Measurements from ENCODE around the gene LRRC36.

The LRRC36 gene

DNA sequence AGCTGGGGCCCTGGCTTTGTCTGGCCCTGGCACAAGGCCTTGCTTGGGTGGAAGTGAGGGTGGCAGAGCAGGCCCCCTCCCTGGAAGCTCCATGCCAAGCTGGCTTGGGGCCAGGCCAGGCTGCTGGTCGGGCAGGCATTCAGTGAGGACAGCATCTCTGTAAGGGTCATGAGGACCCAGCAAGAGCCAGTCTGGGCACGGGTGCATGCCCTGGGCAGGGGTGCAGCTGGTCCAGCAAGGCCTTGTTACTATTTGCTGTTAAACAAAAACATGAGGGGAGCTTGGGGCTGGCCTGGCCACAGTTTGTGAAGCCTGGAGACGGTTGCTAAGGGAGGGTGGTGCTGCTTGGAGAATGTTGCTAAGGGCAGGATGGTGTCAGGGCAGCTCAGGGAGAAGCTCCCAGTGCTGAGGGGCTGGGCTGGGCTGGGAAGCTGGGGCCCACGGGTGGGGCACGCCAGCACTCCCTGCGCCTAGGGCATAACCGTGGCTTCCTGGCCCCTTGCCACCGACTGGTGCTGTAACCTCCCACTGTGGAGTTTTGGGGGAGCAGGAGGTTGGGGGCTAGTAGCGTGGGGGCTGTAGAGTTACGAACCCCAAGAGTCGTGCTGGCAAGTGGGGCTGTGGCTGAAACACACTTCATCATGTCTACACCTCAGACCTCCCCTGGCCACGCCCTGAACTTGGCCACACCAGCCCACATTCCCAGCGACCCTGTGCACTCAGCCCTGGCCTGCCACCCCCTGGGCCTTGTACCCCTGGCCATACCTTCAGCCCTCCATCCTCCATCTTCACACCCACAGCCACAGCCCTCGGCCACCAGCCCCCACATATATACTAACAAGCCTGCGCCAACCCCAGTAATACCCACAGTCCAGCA, 65.0 kb downstream of the LRRC36 start:
- Histone ChIP-seq H3K4me2 (ENCODE audit: insufficient read depth, low read length) (no peak overlapping the region), H3K9me3 (ENCODE audit: insufficient read depth, low read length, severe bottlenecking) (no peaks in the 10 kb centered on the region), H3K79me2 (ENCODE audit: insufficient read depth, low read length) (no peaks in the 10 kb centered on the region), H3K9ac (ENCODE audit: low read depth, low read length) (no peak overlapping the region), H3K4me1 (ENCODE audit: insufficient read depth, low read length) (no peaks in the 10 kb centered on the region), H4K20me1 (ENCODE audit: insufficient read depth, low read length) (no peaks in the 10 kb centered on the region), H3K4me3 (ENCODE audit: low read depth in 1 of 2, low read length in 2 of 2) (no peak overlapping the region), H3K27me3 (ENCODE audit: insufficient read depth, low read length, poor library complexity) (no peaks in the 10 kb centered on the region), H2AFZ (ENCODE audit: low read depth, low read length) (no peak overlapping the region), H3K36me3 (ENCODE audit: insufficient read depth, low read length) (no peaks in the 10 kb centered on the region), H3K27ac (ENCODE audit: low read length) (no peak overlapping the region)
- DNase-seq (no peak), ATAC-seq (ENCODE audit: insufficient read depth, low read depth) (no peak)
- no peak for TF ChIP-seq EZH2 (IDR thresholded peaks at IDR 0.05; ENCODE audit: borderline replicate concordance, low read depth, low read length, severe bottlenecking)
- TF ChIP-seq, protein P1, sequence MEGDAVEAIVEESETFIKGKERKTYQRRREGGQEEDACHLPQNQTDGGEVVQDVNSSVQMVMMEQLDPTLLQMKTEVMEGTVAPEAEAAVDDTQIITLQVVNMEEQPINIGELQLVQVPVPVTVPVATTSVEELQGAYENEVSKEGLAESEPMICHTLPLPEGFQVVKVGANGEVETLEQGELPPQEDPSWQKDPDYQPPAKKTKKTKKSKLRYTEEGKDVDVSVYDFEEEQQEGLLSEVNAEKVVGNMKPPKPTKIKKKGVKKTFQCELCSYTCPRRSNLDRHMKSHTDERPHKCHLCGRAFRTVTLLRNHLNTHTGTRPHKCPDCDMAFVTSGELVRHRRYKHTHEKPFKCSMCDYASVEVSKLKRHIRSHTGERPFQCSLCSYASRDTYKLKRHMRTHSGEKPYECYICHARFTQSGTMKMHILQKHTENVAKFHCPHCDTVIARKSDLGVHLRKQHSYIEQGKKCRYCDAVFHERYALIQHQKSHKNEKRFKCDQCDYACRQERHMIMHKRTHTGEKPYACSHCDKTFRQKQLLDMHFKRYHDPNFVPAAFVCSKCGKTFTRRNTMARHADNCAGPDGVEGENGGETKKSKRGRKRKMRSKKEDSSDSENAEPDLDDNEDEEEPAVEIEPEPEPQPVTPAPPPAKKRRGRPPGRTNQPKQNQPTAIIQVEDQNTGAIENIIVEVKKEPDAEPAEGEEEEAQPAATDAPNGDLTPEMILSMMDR (IDR thresholded peaks at IDR 0.05; ENCODE audit: borderline replicate concordance, extremely low read depth, low read length, poor library complexity, severe bottlenecking), result no peak

DNA sequence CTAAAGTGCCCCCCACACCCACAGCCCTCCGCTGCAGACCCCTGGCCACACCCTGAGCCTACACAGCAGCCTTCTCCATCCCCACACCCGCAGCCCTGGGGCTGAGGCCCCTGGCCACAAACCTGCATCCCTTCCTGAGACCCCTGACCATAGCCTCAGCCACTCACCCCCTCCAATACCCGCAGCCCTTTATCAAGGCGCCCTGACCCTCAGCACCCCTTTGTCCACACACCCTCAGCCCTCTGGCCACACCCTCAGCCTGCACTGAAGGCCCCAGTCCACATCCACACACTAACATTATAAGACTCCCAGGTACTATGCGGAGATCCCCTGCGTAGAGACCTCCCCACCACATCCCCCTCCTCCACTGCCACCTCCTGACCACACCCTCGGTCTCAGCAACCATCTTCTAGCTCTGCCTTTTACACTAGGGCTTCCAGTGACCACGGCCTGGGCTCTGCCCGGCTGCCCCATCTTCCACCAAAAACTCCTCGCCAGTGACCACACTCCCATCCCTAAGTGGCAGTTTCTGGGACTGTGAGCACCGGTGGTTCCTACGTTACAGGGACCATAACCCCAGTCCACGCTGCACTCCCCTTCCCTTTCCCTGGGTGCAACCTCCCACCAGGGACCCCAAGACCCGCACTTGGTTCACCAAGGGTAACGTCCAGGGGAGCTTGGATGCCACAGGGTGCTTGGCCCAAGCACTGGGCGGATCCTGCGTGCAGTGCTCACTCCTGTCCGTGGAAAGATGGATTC, 65.9 kb downstream of the LRRC36 start:
- no peaks in the 10 kb centered on the region for H3K4me1 ChIP-seq (ENCODE audit: insufficient read depth, low read length)
- no peak overlapping the region for H3K27ac ChIP-seq (ENCODE audit: low read length)
- H3K79me2 ChIP-seq (ENCODE audit: insufficient read depth, low read length), result no peaks in the 10 kb centered on the region
- no peak for ATAC-seq (ENCODE audit: insufficient read depth, low read depth)
- no peaks in the 10 kb centered on the region for H3K36me3 ChIP-seq (ENCODE audit: insufficient read depth, low read length)
- H3K4me3 ChIP-seq (ENCODE audit: low read depth in 1 of 2, low read length in 2 of 2), result no peak overlapping the region
- H3K4me2 ChIP-seq (ENCODE audit: insufficient read depth, low read length), result no peak overlapping the region
- H3K27me3 ChIP-seq (ENCODE audit: insufficient read depth, low read length, poor library complexity), result no peaks in the 10 kb centered on the region
- no peak overlapping the region for H2AFZ ChIP-seq (ENCODE audit: low read depth, low read length)
- no peak for DNase-seq
- no peaks in the 10 kb centered on the region for H3K9me3 ChIP-seq (ENCODE audit: insufficient read depth, low read length, severe bottlenecking)
- no peaks in the 10 kb centered on the region for H4K20me1 ChIP-seq (ENCODE audit: insufficient read depth, low read length)
- H3K9ac ChIP-seq (ENCODE audit: low read depth, low read length), result no peak overlapping the region
- no peak for TF ChIP-seq EZH2 (IDR thresholded peaks at IDR 0.05; ENCODE audit: borderline replicate concordance, low read depth, low read length, severe bottlenecking)
- TF ChIP-seq, protein P1 (IDR thresholded peaks at IDR 0.05; ENCODE audit: borderline replicate concordance, extremely low read depth, low read length, poor library complexity, severe bottlenecking), result no peak

DNA sequence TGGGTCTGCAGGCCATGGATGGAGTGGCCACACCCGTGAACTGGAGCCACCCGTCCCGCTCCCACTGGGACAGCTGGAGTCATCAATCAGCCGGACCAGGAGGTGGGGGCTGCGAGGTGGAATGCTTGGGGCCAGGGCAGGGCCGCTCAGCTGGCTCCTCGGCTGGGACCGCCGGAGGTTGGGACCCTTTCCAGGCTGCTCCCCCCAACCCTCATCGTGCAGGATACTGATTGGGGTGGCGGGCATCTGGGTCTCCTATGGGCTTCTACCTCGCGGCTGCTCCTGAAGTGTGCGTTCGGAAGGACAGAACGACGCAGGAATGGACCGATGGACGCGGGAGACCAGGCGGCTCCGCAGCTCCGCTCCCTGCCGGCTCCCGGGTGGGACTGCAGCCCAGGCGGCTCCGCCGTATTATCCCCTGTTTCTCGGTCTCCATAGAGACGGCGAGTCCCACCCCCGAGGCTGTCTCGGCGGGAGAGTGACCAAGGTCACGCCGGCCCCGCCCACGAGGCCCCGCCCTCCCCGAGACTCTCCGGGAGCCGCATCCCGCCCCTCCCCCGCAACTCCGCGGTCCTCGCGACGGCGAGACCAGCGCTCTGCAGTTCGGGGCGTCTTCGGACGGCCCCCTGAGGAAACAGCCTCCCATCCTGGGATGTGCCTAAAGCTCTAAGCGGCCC, 66.6 kb downstream of the LRRC36 start, which contains the start of gene TPPP3:
TSS of gene TPPP3 (minus strand) at position 388 of the 677 bp plus-strand sequence. CDS start 2,387 bp downstream, outside the sequence.
- Histone ChIP-seq H3K4me3 (ENCODE audit: low read depth in 1 of 2, low read length in 2 of 2) (no peak within 1 kb of the TSS), H3K27ac (ENCODE audit: low read length) (no peak within 1 kb of the TSS), H3K4me2 (ENCODE audit: insufficient read depth, low read length) (no peak within 1 kb of the TSS), H3K36me3 (ENCODE audit: insufficient read depth, low read length) (no peaks in the 10 kb centered on the region), H2AFZ (ENCODE audit: low read depth, low read length) (no peak within 1 kb of the TSS), H3K4me1 (ENCODE audit: insufficient read depth, low read length) (no peaks in the 10 kb centered on the region), H3K9ac (ENCODE audit: low read depth, low read length) (no peak within 1 kb of the TSS), H3K9me3 (ENCODE audit: insufficient read depth, low read length, severe bottlenecking) (no peaks in the 10 kb centered on the region), H4K20me1 (ENCODE audit: insufficient read depth, low read length) (no peaks in the 10 kb centered on the region), H3K27me3 (ENCODE audit: insufficient read depth, low read length, poor library complexity) (no peaks in the 10 kb centered on the region), H3K79me2 (ENCODE audit: insufficient read depth, low read length) (no peaks in the 10 kb centered on the region)
- no peak for TF ChIP-seq EZH2 (IDR thresholded peaks at IDR 0.05; ENCODE audit: borderline replicate concordance, low read depth, low read length, severe bottlenecking)
- TF ChIP-seq, protein P1 (IDR thresholded peaks at IDR 0.05; ENCODE audit: borderline replicate concordance, extremely low read depth, low read length, poor library complexity, severe bottlenecking), result no peak
- ATAC-seq (ENCODE audit: insufficient read depth, low read depth) (no peak), DNase-seq (no peak)
